Mucosa of gallbladder (tissue), 1 donor: Measurements from ENCODE around the gene NR1H2. TPM values are rescaled to one million over a fixed set of nuclear protein-coding genes. Genes with fewer than 3 reads are reported as not detected.
"Not testable (repeated sequence)": the region's sequence is repeated elsewhere in the genome, so short reads cannot be mapped to it uniquely, and the experiment has no call there.

Source experiments
- DNase-seq: peaks from one replicate; pipeline ENCODE4 v3.0.0-alpha.2; 2020; ENCODE audit warnings: low spot score
- total RNA-seq: library from RNA; stranded (reverse); gene quantifications from one replicate; pipeline ENCODE4 v1.2.1, GENCODE V29; 2021
- donor health status: DM: no; HTN: no; CAD: no.

NR1H2 gene
- total RNA-seq, 1 donor from 2014 or later: 92.3 TPM

GRCh38 chr19:50378169-50378862, 2.1 kb downstream of the NR1H2 start:
- no peak for DNase-seq

DNA sequence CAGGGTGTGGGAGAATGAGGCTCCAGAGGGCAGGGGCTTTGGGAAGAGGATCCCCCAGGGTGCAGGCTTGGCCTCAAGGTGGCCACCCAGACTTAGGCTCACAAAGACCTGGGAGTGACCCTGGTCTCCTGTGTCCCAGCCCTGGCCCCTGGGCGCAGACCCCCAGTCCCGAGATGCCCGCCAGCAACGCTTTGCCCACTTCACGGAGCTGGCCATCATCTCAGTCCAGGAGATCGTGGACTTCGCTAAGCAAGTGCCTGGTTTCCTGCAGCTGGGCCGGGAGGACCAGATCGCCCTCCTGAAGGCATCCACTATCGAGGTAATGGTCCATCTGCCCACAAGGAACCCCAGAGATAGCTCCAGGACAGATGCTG, 2.6 kb downstream of the NR1H2 start:
- DNase-seq: no peak

DNA sequence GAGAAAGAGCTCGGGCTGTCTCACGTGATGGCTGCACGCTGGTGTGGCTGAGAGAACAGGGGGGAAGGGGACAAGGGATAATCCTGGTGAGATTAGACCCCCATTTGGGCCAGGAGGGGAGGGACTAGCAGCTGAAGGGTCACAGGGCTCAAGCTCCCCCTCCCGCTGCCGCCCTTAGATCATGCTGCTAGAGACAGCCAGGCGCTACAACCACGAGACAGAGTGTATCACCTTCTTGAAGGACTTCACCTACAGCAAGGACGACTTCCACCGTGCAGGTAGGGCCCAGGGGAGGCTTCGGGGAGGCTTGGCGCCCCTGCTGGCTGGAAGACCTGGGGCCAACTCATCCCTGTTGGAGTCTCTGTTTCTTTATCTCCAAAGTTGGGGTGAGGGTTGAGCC, 3.3 kb downstream of the NR1H2 start:
- no peak for DNase-seq

DNA sequence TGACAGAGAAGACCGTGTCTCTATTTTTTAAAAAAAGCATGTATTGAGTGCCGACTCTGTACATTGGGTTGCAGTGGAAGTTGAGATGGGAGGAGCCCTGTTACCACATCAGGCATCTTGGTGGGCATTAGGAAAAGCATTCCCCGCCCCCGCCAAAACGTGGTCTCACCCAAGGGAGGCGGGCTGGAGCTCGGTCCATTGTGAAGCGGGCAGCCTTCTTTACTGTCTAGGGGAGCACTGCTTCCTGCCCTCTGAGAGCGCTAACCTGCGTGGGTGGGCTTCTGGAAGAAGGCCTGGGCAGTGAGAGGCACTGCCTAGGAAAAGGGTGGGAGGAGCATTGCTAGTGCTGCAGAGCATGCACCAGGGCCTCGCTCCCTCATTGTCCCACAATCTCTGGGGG, 3.9 kb downstream of the NR1H2 start:
- DNase-seq: no peak

GRCh38 chr19:50380751-50381151, 4.5 kb downstream of the NR1H2 start:
- DNase-seq: no peak

- DNase-seq: no peak
These were observed 5.8 kb downstream of the NR1H2 start for GRCh38 chr19:50381881-50382729.

- DNase-seq: no peak
These were observed 7.0 kb downstream of the NR1H2 start for GRCh38 chr19:50383001-50383851.

DNA sequence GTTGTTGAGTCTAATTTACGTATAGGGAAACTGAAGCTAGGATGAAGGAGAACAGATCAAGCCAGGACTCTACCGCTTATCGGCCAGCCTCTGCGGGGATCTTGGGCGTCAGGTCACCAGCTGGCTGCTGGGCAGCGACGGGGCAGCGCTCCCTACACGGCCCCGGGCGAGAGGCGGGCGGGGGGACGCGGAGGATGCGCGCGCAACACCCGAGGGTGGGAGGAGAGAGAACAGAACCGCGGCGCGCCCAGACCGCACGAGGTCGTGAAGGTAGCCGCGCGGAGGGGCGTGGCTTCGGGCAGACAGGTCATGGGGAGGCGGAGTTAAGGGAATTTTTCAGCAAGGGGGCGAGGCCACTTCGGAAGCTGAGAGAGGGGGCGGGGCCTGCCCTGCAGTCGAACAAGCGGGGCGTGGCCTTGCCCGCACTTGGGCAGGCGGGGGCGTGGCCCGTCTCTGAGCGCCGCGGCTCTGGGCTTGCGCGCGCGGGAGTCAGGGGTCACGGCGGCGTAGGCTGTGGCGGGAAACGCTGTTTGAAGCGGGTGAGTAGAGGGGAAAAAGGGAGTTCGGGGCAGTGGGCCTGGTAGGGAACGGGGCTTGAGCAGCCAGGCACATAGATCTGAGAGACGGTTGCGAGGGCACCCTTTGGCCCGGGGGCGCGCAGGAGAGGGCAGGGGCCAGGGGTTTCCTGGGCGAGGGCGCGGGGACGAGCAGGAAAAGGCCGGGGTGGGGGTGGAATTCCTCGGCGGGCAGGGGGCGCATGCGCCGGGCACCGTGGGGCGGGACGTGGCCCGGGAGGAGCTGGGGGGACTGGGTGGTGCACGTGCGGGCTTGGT, 7.8 kb downstream of the NR1H2 start, which contains the start of gene POLD1:
Gene POLD1, plus strand, starts transcription at position 496 of the 833 bp plus-strand sequence. CDS start 14,505 bp downstream, outside the sequence.
- DNase-seq: peak; percentile 98

- DNase-seq: no peak
These were observed 8.7 kb downstream of the NR1H2 start for GRCh38 chr19:50384685-50385535.

DNA sequence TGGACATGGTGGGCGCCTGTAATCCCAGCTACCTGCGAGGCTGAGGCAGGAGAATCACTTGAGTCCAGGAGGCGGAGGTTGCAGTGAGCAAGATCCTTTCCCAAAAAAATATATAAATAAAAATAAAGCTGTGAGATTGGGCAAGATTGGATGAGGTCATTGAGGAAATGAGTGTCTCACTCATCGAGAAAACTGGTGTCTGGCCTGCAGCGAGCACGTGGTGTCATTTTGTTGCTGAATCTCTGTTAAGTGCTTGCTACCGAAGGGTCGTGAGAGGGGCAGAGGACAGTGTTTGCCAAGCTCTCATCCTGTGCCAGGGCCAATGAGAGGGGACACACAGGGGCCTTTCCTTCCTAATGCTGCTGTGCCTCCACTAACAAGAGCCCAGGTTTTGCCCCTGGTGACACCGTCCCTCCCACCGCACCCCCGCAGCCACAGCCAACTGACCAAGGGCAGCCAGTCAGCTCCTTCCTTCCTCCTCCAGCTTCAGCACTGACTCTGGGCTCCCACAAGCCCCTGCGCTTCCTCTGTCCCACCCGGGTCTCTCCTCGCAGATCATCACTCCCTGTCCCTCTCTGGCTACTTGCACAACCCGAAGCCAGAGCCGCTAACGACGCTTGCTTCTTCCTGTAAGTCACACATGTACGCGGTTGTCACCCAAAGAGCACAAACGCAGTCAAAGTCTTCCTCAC, 11.1 kb downstream of the NR1H2 start:
- no peak for DNase-seq

GRCh38 chr19:50387868-50388245, 11.6 kb downstream of the NR1H2 start:
- no peak for DNase-seq

- DNase-seq: not testable (repeated sequence)
These were observed 14.0 kb downstream of the NR1H2 start for GRCh38 chr19:50390295-50390694.

DNA sequence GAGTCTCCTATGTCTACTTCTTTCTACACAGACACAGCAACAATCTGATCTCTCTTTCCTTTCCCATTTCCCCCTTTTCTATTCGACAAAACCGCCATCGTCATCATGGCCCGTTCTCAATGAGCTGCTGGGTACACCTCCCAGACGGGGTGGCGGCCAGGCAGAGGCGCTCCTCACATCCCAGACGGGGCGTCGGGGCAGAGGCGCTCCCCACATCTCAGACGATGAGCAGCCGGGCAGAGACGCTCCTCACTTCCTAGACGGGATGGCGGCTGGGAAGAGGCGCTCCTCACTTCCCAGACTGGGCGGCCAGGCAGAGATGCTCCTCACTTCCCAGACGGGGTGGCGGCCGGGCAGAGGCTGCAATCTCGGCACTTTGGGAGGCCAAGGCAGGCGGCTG, 14.7 kb downstream of the NR1H2 start:
- DNase-seq: not testable (repeated sequence)

DNA sequence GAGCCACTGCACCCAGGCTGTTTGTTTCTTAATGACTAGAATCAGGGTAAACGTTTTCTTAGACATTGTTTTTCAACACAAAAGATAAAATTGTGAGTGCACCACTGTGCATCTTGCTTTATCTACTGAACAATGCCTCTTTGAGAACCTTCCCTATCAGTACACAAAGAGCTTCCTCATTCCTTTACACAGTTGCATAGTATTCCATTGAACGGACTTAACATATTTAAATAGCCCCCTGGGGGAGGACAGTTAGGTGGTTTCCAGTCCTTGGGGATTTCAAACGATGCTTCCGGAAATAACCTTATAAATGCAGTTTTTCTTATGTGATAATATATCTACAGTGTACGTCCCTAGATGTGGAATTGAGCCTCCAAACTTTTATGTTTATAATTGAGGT, 16.5 kb downstream of the NR1H2 start:
- DNase-seq: no peak

GRCh38 chr19:50393589-50393988, 17.3 kb downstream of the NR1H2 start:
- DNase-seq: no peak

- no peak for DNase-seq
These were observed 17.8 kb downstream of the NR1H2 start for GRCh38 chr19:50394017-50394416.

GRCh38 chr19:50398675-50399367, 22.6 kb downstream of the NR1H2 start:
- no peak for DNase-seq

GRCh38 chr19:50399368-50399745, 23.1 kb downstream of the NR1H2 start:
- no peak for DNase-seq
